HG03108 (cell line): ENCODE results near the gene TRA2A.
A peak's percentile ranks its signal among the peaks of the same experiment; 100 is the strongest.
"Not testable (repeated sequence)": the region's sequence is repeated elsewhere in the genome, so short reads cannot be mapped to it uniquely, and the experiment has no call there.

Experiments used
- ATAC-seq: cut with Tn5 transposase; IDR thresholded peaks from one replicate; pipeline ENCODE4 v1.9.1; 2021; ENCODE audit warnings: moderate library complexity; ENCODE audit not compliant: unreplicated experiment

TRA2A gene

GRCh38 chr7:23513746-23514145, 18.0 kb downstream of the TRA2A start:
- not testable (repeated sequence) for ATAC-seq

GRCh38 chr7:23494009-23494408, 37.8 kb downstream of the TRA2A start:
- ATAC-seq, result no peak

- ATAC-seq, result no peak
These were observed 40.3 kb downstream of the TRA2A start for GRCh38 chr7:23491502-23491901.

DNA sequence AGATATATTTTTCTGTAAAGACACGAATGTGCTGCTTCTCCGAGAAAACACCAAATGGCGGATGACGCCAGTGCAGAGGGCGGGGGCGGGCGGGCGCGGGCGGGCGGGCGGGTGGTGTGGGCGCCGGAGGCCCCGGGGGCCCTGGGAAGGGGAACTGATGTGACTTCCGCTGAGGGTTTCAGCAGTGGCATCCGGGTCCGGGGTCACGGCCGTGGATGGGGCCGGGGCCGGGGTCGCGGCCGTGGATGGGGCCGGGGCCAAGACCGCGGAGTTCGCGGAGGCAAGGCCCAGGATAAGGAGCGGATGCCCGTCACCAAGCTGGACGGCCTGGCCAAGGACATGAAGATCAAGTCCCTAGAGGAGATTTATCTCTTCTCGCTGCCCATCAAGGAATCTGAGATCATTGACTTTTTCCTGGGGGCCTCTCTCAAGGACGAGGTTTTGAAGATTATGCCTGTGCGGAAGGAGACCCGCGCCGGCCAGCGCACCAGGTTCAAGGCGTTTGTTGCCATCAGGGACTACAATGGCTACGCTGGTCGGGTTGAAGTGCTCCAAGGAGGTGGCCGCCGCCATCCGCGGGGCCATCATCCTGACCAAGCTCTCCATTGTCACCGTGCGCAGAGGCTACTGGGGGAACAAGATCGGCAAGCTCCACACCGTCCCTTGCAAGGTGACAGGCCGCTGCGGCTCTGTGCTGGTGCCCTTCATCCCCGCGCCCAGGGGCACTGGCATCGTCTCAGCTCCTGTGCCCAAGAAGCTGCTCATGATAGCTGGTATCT, 41.2 kb downstream of the TRA2A start:
- ATAC-seq, result peak; percentile 78

GRCh38 chr7:23488714-23489113, 43.1 kb downstream of the TRA2A start:
- ATAC-seq, result not testable (repeated sequence)

GRCh38 chr7:23487670-23488069, 44.1 kb downstream of the TRA2A start:
- no peak for ATAC-seq

GRCh38 chr7:23486002-23486773, 45.6 kb downstream of the TRA2A start:
- ATAC-seq, result no peak

GRCh38 chr7:23482686-23483085, 49.1 kb downstream of the TRA2A start:
- ATAC-seq, result no peak

- no peak for ATAC-seq
These were observed 53.6 kb downstream of the TRA2A start for GRCh38 chr7:23477962-23478866.

DNA sequence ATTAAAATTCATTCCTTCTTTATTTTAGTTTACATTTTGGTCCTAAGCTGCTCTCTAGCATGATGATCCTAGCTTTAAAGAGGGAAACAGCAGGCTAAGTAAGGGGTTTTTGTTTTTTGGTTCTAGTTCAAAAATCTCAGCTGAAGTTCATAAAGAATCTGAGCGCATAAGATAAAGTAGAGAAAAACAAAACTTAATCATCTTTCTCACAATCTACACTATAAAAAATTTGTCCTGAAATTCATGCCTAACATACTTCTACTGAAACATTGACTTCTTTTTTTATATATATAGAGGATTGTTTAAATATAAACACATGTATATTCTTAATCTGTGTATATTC, 54.7 kb downstream of the TRA2A start:
- ATAC-seq, result no peak

- no peak for ATAC-seq
These were observed 55.3 kb downstream of the TRA2A start for GRCh38 chr7:23476286-23477156.

- ATAC-seq, result no peak
These were observed 56.3 kb downstream of the TRA2A start for GRCh38 chr7:23475576-23475839.

GRCh38 chr7:23474829-23475575, 56.8 kb downstream of the TRA2A start:
- ATAC-seq, result no peak

DNA sequence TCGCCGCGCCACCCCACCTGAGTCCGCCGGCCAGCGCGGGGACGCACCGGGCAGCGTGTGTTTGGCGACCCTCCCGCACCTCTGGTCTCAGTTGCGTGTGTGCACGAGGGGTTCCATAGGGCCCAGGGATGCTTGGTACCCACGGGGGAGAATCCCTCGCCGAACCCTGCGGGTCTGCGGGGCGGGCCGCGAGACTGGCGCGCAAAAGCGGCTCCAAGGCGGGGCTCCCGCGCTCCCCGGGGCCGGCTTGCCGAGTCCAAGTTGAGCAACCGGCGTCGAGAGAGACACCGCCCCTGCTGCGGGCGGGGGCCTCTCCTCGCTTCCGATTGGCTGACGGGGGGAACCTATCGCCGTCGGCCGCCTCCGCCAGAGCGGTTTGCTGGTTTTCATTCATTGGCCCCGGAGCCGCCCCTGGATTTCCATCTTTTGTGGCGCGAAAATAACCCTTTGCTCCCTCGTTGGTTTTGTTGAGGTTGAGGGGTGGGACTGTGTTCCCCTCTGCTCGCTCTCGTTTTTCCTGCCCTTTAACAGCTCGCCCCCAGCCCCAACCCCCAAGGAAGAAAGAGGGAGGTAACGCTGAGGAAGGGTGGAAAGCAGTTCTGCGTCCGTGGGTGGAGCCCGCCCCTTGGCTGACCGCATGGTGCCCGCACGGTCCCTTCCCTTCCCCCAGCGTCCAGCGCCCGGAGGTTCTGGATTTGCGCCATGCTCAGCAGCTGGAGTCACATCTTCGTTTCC, 57.5 kb downstream of the TRA2A start:
- peak; percentile 55 for ATAC-seq

DNA sequence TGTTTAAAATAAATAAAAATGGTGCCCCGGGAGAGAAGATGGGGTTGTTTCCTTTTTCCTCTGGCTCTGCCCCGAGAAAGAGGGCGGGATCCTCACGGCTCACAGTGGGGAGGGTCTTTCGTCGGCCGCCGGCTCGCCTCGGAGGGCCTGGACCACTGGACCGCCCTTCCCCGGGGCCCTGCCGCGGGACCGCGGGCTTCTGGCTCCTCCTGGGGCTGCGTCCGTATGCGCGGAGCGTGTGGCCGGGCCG, 58.0 kb downstream of the TRA2A start:
- ATAC-seq, result peak; percentile 17

- ATAC-seq, result no peak
These were observed 58.6 kb downstream of the TRA2A start for GRCh38 chr7:23472956-23473843.

GRCh38 chr7:23472556-23472955, 59.2 kb downstream of the TRA2A start:
- ATAC-seq, result no peak

- ATAC-seq, result no peak
These were observed 59.7 kb downstream of the TRA2A start for GRCh38 chr7:23472046-23472445.
